ENCODE data around the gene TNFRSF11A. TPM values are rescaled to one million over a fixed set of nuclear protein-coding genes. Genes with fewer than 3 reads are reported as not detected.

Gene TNFRSF11A
- polyA plus RNA-seq, 4 donors = 15.0 to 25.4 (median 20.0) TPM

GRCh38 chr18:62372156-62372555 is 47.0 kb downstream of the TNFRSF11A start:
- Histone ChIP-seq H3K27ac (ENCODE audit: low read depth in 1 of 3, low read length in 2 of 3) (no peak overlapping the region), H3K9me3 (ENCODE audit: control insufficient read depth in 2 of 2, insufficient read depth in 1 of 2, low read depth in 1 of 2, low read length in 1 of 2) (no peaks in the 10 kb centered on the region), H3K4me3 (ENCODE audit: low read depth in 1 of 3, low read length in 3 of 3) (no peak overlapping the region), H3K4me1 (ENCODE audit: control insufficient read depth in 3 of 3, insufficient read depth in 2 of 3, low read depth in 1 of 3, low read length in 2 of 3) (no peaks in the 10 kb centered on the region), H3K36me3 (ENCODE audit: control insufficient read depth in 3 of 3, insufficient read depth in 2 of 3, low read depth in 1 of 3, low read length in 3 of 3) (peaks cover 0 to 46% (median 16%) of the 10 kb centered on the region in 3 donors), H3K27me3 (ENCODE audit: control insufficient read depth in 3 of 3, insufficient read depth in 3 of 3, low read length in 3 of 3) (no peaks in the 10 kb centered on the region)
- no peak for DNase-seq
- no peak for FAIRE-seq
- WGBS, 3 donors = 83 to 91% (median 88%) methylated on average over 5 of the region's 5 CpGs

DNA sequence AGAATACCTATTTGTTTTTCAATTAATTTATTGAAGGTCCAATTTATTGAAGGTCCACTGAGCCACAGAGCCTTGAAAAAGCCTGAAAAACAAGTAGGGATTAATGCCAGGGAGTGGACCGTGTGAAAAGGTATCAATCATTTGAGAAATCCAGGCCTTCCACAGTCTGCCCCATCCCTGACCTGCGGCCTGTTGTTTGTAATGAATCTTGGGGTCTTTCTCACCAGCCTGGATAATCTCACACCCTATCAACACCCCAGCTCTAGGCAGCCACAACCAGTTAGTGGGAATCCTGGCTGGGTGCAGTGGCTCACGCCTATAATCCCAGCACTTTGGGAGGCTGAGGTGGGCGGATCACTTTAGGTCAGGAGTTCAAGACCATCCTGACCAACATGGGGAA is 47.8 kb downstream of the TNFRSF11A start:
- Histone ChIP-seq H3K9me3 (ENCODE audit: control insufficient read depth in 2 of 2, insufficient read depth in 1 of 2, low read depth in 1 of 2, low read length in 1 of 2) (no peaks in the 10 kb centered on the region), H3K36me3 (ENCODE audit: control insufficient read depth in 3 of 3, insufficient read depth in 2 of 3, low read depth in 1 of 3, low read length in 3 of 3) (peaks cover 0 to 49% (median 16%) of the 10 kb centered on the region in 3 donors)
- no peak for FAIRE-seq

DNA sequence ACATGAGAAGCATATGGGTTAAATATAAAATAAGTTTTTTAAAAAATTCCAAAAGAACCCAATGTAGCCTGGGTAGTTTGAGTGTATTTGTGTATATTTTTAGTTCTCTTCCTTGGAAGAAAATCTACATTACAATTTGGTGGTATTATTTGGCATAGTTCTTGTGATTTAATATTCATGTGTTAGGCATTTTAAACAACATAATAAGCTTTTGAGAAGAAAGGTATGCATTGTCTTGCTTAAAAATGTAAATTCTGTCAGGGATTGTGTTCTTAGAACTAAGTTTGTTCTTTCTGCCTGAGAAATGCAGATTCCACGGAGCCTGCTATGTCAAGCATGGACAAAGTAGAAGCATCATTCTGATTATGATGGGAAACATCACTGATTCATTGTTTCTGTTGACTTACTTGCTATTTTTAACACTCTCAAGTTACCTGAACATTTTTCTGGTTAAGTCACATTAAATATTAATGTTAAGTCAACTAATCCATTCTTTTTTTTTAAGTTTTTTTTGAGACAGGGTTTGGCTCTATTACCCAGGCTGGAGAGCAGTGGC is 49.4 kb downstream of the TNFRSF11A start:
- DNase-seq = no peak
- peaks cover 3 to 46% (median 6%) of the 10 kb centered on the region in 3 donors for H3K36me3 ChIP-seq (ENCODE audit: control insufficient read depth in 3 of 3, insufficient read depth in 2 of 3, low read depth in 1 of 3, low read length in 3 of 3)
- 79 to 97% (median 83%) methylated on average over 1 of the region's 1 CpG for WGBS, 3 donors
- FAIRE-seq = no peak
- no peaks in the 10 kb centered on the region for H3K4me1 ChIP-seq (ENCODE audit: control insufficient read depth in 3 of 3, insufficient read depth in 2 of 3, low read depth in 1 of 3, low read length in 2 of 3)
- no peaks in the 10 kb centered on the region for H3K9me3 ChIP-seq (ENCODE audit: control insufficient read depth in 2 of 2, insufficient read depth in 1 of 2, low read depth in 1 of 2, low read length in 1 of 2)
- no peak overlapping the region for H3K4me3 ChIP-seq (ENCODE audit: low read depth in 1 of 3, low read length in 3 of 3)
- H3K27me3 ChIP-seq (ENCODE audit: control insufficient read depth in 3 of 3, insufficient read depth in 3 of 3, low read length in 3 of 3) = no peaks in the 10 kb centered on the region
- no peak overlapping the region for H3K27ac ChIP-seq (ENCODE audit: low read depth in 1 of 3, low read length in 2 of 3)

More for the DNA sequence above, 47.8 kb downstream of the TNFRSF11A start:
- Histone ChIP-seq H3K27ac (ENCODE audit: low read depth in 1 of 3, low read length in 2 of 3) (no peak overlapping the region), H3K4me3 (ENCODE audit: low read depth in 1 of 3, low read length in 3 of 3) (no peak overlapping the region), H3K4me1 (ENCODE audit: control insufficient read depth in 3 of 3, insufficient read depth in 2 of 3, low read depth in 1 of 3, low read length in 2 of 3) (no peaks in the 10 kb centered on the region), H3K27me3 (ENCODE audit: control insufficient read depth in 3 of 3, insufficient read depth in 3 of 3, low read length in 3 of 3) (no peaks in the 10 kb centered on the region)
- 90 to 95% (median 91%) methylated on average over 4 of the region's 4 CpGs for WGBS, 3 donors
- DNase-seq = no peak

GRCh38 chr18:62377131-62377807 is 52.2 kb downstream of the TNFRSF11A start:
- Histone ChIP-seq H3K4me1 (ENCODE audit: control insufficient read depth in 3 of 3, insufficient read depth in 2 of 3, low read depth in 1 of 3, low read length in 2 of 3) (no peaks in the 10 kb centered on the region), H3K9me3 (ENCODE audit: control insufficient read depth in 2 of 2, insufficient read depth in 1 of 2, low read depth in 1 of 2, low read length in 1 of 2) (no peaks in the 10 kb centered on the region), H3K27me3 (ENCODE audit: control insufficient read depth in 3 of 3, insufficient read depth in 3 of 3, low read length in 3 of 3) (no peaks in the 10 kb centered on the region), H3K27ac (ENCODE audit: low read depth in 1 of 3, low read length in 2 of 3) (no peak overlapping the region), H3K36me3 (ENCODE audit: control insufficient read depth in 3 of 3, insufficient read depth in 2 of 3, low read depth in 1 of 3, low read length in 3 of 3) (peaks cover 3 to 47% (median 3%) of the 10 kb centered on the region in 3 donors), H3K4me3 (ENCODE audit: low read depth in 1 of 3, low read length in 3 of 3) (no peak overlapping the region)
- no peak for FAIRE-seq
- no peak for DNase-seq
- WGBS, 3 donors = 75 to 93% (median 85%) methylated on average over 7 of the region's 7 CpGs

GRCh38 chr18:62379051-62379450 is 53.9 kb downstream of the TNFRSF11A start:
- FAIRE-seq = no peak

GRCh38 chr18:62381373-62381772 is 56.3 kb downstream of the TNFRSF11A start:
- Histone ChIP-seq H3K27ac (ENCODE audit: low read depth in 1 of 3, low read length in 2 of 3) (no peak overlapping the region), H3K9me3 (ENCODE audit: control insufficient read depth in 2 of 2, insufficient read depth in 1 of 2, low read depth in 1 of 2, low read length in 1 of 2) (no peaks in the 10 kb centered on the region), H3K36me3 (ENCODE audit: control insufficient read depth in 3 of 3, insufficient read depth in 2 of 3, low read depth in 1 of 3, low read length in 3 of 3) (peaks cover 3 to 37% (median 9%) of the 10 kb centered on the region in 3 donors), H3K4me1 (ENCODE audit: control insufficient read depth in 3 of 3, insufficient read depth in 2 of 3, low read depth in 1 of 3, low read length in 2 of 3) (no peaks in the 10 kb centered on the region), H3K4me3 (ENCODE audit: low read depth in 1 of 3, low read length in 3 of 3) (no peak overlapping the region), H3K27me3 (ENCODE audit: control insufficient read depth in 3 of 3, insufficient read depth in 3 of 3, low read length in 3 of 3) (peaks cover 0 to 2% (median 0%) of the 10 kb centered on the region in 3 donors)
- no peak for FAIRE-seq
- DNase-seq = no peak
- 91 to 96% (median 92%) methylated on average over 5 of the region's 5 CpGs for WGBS, 3 donors

More at GRCh38 chr18:62379051-62379450, 53.9 kb downstream of the TNFRSF11A start:
- peaks cover 3 to 39% (median 3%) of the 10 kb centered on the region in 3 donors for H3K36me3 ChIP-seq (ENCODE audit: control insufficient read depth in 3 of 3, insufficient read depth in 2 of 3, low read depth in 1 of 3, low read length in 3 of 3)
- no peaks in the 10 kb centered on the region for H3K4me1 ChIP-seq (ENCODE audit: control insufficient read depth in 3 of 3, insufficient read depth in 2 of 3, low read depth in 1 of 3, low read length in 2 of 3)
- H3K27ac ChIP-seq (ENCODE audit: low read depth in 1 of 3, low read length in 2 of 3) = no peak overlapping the region
- no peak overlapping the region for H3K4me3 ChIP-seq (ENCODE audit: low read depth in 1 of 3, low read length in 3 of 3)
- H3K27me3 ChIP-seq (ENCODE audit: control insufficient read depth in 3 of 3, insufficient read depth in 3 of 3, low read length in 3 of 3) = peaks cover 0 to 2% (median 0%) of the 10 kb centered on the region in 3 donors
- no peaks in the 10 kb centered on the region for H3K9me3 ChIP-seq (ENCODE audit: control insufficient read depth in 2 of 2, insufficient read depth in 1 of 2, low read depth in 1 of 2, low read length in 1 of 2)
- DNase-seq = no peak
- WGBS, 3 donors = 86 to 90% (median 90%) methylated on average over 5 of the region's 5 CpGs

DNA sequence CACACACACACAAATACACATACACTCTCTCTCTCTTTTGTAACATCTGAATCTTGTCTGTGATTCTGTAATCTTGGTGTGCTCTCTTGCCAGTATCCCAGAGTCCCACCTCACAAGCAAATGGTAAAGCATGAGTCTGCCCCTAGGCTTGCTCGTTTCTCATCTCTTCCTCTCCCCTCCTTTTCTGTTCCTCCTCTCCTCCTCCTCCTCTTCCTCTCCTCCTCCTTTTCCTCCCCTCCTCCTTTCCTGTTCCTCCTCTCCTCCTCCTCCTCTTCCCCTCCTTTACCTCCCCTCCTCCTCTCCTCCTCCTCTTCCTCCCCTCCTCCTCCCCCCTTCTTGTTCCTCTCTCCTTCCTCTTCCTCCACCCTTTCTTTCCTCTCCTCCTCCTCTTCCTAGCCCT is 59.0 kb downstream of the TNFRSF11A start:
- Histone ChIP-seq H3K4me1 (ENCODE audit: control insufficient read depth in 3 of 3, insufficient read depth in 2 of 3, low read depth in 1 of 3, low read length in 2 of 3) (peaks cover 0 to 6% (median 0%) of the 10 kb centered on the region in 3 donors), H3K36me3 (ENCODE audit: control insufficient read depth in 3 of 3, insufficient read depth in 2 of 3, low read depth in 1 of 3, low read length in 3 of 3) (peaks cover 1 to 39% (median 10%) of the 10 kb centered on the region in 3 donors), H3K4me3 (ENCODE audit: low read depth in 1 of 3, low read length in 3 of 3) (no peak overlapping the region), H3K9me3 (ENCODE audit: control insufficient read depth in 2 of 2, insufficient read depth in 1 of 2, low read depth in 1 of 2, low read length in 1 of 2) (no peaks in the 10 kb centered on the region), H3K27me3 (ENCODE audit: control insufficient read depth in 3 of 3, insufficient read depth in 3 of 3, low read length in 3 of 3) (peaks cover 0 to 2% (median 0%) of the 10 kb centered on the region in 3 donors), H3K27ac (ENCODE audit: low read depth in 1 of 3, low read length in 2 of 3) (no peak overlapping the region)
- DNase-seq (no peak), FAIRE-seq (no peak)
- WGBS, 3 donors = 29 to 83% (median 44%) methylated on average over 1 of the region's 1 CpG

DNA sequence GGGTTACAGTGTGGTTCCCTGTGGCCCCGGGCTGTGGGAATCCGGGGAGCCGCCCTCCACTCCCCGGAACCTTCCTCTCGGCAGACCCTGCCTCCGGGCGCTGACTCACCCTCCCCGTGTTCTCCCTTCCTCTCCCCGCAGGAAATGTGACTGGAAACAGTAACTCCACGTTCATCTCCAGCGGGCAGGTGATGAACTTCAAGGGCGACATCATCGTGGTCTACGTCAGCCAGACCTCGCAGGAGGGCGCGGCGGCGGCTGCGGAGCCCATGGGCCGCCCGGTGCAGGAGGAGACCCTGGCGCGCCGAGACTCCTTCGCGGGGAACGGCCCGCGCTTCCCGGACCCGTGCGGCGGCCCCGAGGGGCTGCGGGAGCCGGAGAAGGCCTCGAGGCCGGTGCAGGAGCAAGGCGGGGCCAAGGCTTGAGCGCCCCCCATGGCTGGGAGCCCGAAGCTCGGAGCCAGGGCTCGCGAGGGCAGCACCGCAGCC is 59.5 kb downstream of the TNFRSF11A start:
- Histone ChIP-seq H3K9me3 (ENCODE audit: control insufficient read depth in 2 of 2, insufficient read depth in 1 of 2, low read depth in 1 of 2, low read length in 1 of 2) (no peaks in the 10 kb centered on the region), H3K36me3 (ENCODE audit: control insufficient read depth in 3 of 3, insufficient read depth in 2 of 3, low read depth in 1 of 3, low read length in 3 of 3) (peaks cover 0 to 42% (median 9%) of the 10 kb centered on the region in 3 donors), H3K27me3 (ENCODE audit: control insufficient read depth in 3 of 3, insufficient read depth in 3 of 3, low read length in 3 of 3) (peaks cover 0 to 2% (median 0%) of the 10 kb centered on the region in 3 donors), H3K27ac (ENCODE audit: low read depth in 1 of 3, low read length in 2 of 3) (no peak overlapping the region), H3K4me3 (ENCODE audit: low read depth in 1 of 3, low read length in 3 of 3) (no peak overlapping the region), H3K4me1 (ENCODE audit: control insufficient read depth in 3 of 3, insufficient read depth in 2 of 3, low read depth in 1 of 3, low read length in 2 of 3) (peaks cover 0 to 6% (median 0%) of the 10 kb centered on the region in 3 donors)
- DNase-seq (no peak), FAIRE-seq (no peak)
- 71 to 92% (median 78%) methylated on average over 43 to 46 of the region's 46 CpGs for WGBS, 3 donors

All from small intestine (tissue), 7 donors.